HL-60 (cell line): ENCODE results near the gene SNRNP48.
A peak's percentile ranks its signal among the peaks of the same experiment; 100 is the strongest.

ENCODE experiments used
- DNase-seq, 2 experiments: peaks; one replicate each; pipeline ENCODE4 v3.0.0-alpha.2; 2010 to 2020; ENCODE audit warnings: low read depth in 1 of 2, low spot score in 1 of 2
- H3K27ac ChIP-seq: fragments of 250-450 bp; sonication (Bioruptor Pico); replicated peaks from 2 replicates; pipeline ENCODE4 v1.5.1; 2020; ENCODE audit warnings: mild to moderate bottlenecking, moderate library complexity
- H3K27me3 ChIP-seq: fragments of 250-450 bp; sonication (Bioruptor Pico); 2 replicates; pipeline ENCODE4 v1.5.1; 2021; ENCODE audit warnings: mild to moderate bottlenecking, moderate library complexity; ENCODE audit not compliant: insufficient read depth, poor library complexity, severe bottlenecking
- H3K4me3 ChIP-seq: replicated peaks from 2 replicates; pipeline ENCODE4 v1.5.1; 2011; ENCODE audit warnings: mild to moderate bottlenecking, control low read depth, low read length; ENCODE audit not compliant: insufficient read depth
- CTCF ChIP-seq: IDR thresholded peaks from one replicate; pipeline ENCODE4 v1.5.1; 2011; ENCODE audit warnings: low read length, control low read depth, inconsistent platforms; ENCODE audit not compliant: insufficient read depth
- GABPA ChIP-seq: IDR thresholded peaks from 2 replicates; pipeline ENCODE4 v1.6.1; 2012; ENCODE audit warnings: low read depth
- POLR2AphosphoS5 ChIP-seq: IDR thresholded peaks from 2 replicates; pipeline ENCODE4 v1.6.1; 2012; ENCODE audit warnings: low read depth
- REST ChIP-seq: IDR thresholded peaks from 2 replicates; pipeline ENCODE4 v1.6.1; 2012; ENCODE audit warnings: low read depth; ENCODE audit not compliant: insufficient replicate concordance
- SPI1 ChIP-seq: IDR thresholded peaks from 2 replicates; pipeline ENCODE4 v1.6.1; 2012; ENCODE audit warnings: low read depth, mild to moderate bottlenecking, borderline replicate concordance

SNRNP48 gene

GRCh38 chr6:7644417-7644816 is 54.4 kb downstream of the SNRNP48 start:
- H3K4me3 ChIP-seq = no peak overlapping the region
- H3K27ac ChIP-seq = no peak overlapping the region
- no peaks in the 10 kb centered on the region for H3K27me3 ChIP-seq
- TF ChIP-seq SPI1 (no peak), CTCF (no peak), GABPA (no peak), REST (no peak), POLR2AphosphoS5 (no peak)
- peak in 1 of 2 experiments; percentile 55 for DNase-seq

- TF ChIP-seq GABPA = no peak
- TF ChIP-seq REST = no peak
- no peak for TF ChIP-seq CTCF
- no peak for TF ChIP-seq POLR2AphosphoS5
- no peak for TF ChIP-seq SPI1
- H3K27me3 ChIP-seq = no peaks in the 10 kb centered on the region
- no peak overlapping the region for H3K4me3 ChIP-seq
- no peak overlapping the region for H3K27ac ChIP-seq
- DNase-seq = no peak
Measured at GRCh38 chr6:7646394-7646793, 56.4 kb downstream of the SNRNP48 start.

GRCh38 chr6:7647504-7647903 is 57.5 kb downstream of the SNRNP48 start:
- no peak for DNase-seq
- no peak for TF ChIP-seq CTCF
- no peak for TF ChIP-seq SPI1
- TF ChIP-seq GABPA = no peak
- H3K27me3 ChIP-seq = no peaks in the 10 kb centered on the region
- H3K27ac ChIP-seq = no peak overlapping the region
- no peak overlapping the region for H3K4me3 ChIP-seq

GRCh38 chr6:7649037-7649810 is 59.2 kb downstream of the SNRNP48 start:
- Histone ChIP-seq H3K27ac (no peak overlapping the region), H3K4me3 (no peak overlapping the region), H3K27me3 (no peaks in the 10 kb centered on the region)
- DNase-seq = peak; percentile 20 to 22
- TF ChIP-seq SPI1 = peak; percentile 18; the same call in 1 of the 2 replicates
- no peak for TF ChIP-seq POLR2AphosphoS5
- TF ChIP-seq GABPA = no peak
- TF ChIP-seq CTCF = no peak
- TF ChIP-seq REST = no peak
